ENCODE results near the gene PARD3B.

GRCh38 chr2:204535356-204535755, 9.9 kb upstream of the PARD3B start:
- TF ChIP-seq CTCF (conservative IDR thresholded peaks at IDR 0.05 in 1 of 2, IDR thresholded peaks at IDR 0.05 in 1 of 2; ENCODE audit: low read depth in 1 of 2, low read length in 2 of 2) (no peak), EZH2 (IDR thresholded peaks at IDR 0.05; ENCODE audit: low read length, missing control alignments) (no peak)

Measured in fibroblast of lung (primary cell).